ENCODE measurements around the gene RBM20. TPM values are rescaled to one million over a fixed set of nuclear protein-coding genes. Genes with fewer than 3 reads are reported as not detected.

Gene RBM20
- total and polyA plus RNA-seq, 2 of the 4 experiments (the other 2 are of a cell fraction) = under 0.01 to 0.15 TPM

DNA sequence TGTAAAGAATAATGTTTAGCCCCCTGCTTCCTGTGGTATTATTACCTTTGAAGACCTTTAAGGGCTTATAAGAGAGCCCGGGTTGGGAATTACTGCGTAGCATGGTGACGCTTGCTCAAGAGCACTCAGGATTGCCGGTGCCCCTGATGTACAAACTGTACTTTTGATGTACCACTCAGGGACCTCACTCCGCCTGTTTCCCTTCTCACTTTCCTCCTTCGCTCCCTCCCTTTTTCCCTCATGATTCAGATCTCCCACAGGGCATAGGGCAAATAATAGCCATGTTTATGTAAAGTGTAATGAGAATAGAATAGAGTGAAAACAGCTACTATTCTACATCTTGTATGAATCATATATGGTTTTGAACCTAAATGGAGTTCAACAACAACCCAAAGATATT lies 149.8 kb downstream of the RBM20 start:
- intact Hi-C loops (cut with micrococcal nuclease) = no loop called here
- H2AK9ac ChIP-seq (replicated peaks; ENCODE audit: low read depth, low read length, poor library complexity) = no peak overlapping the region
- no peak overlapping the region for H2BK20ac ChIP-seq (ENCODE audit: low read depth, low read length)
- H3K23ac ChIP-seq (ENCODE audit: low read depth, low read length) = no peak overlapping the region
- ChIA-PET CTCF (interaction anchor here (0.9 to 1.7 kb wide), 2 partner anchors 8 to 9 kb away, joined by 3 to 5 read pairs; no protein-coding TSS in a partner anchor), POLR2A (ENCODE audit: unreplicated experiment) (no interaction called here)
- no peak overlapping the region for H3K9ac ChIP-seq (ENCODE audit: low read depth, low read length)
- in situ Hi-C loops (cut with MboI; ENCODE audit: low sequenced_read_pairs) = no loop called here
- no peaks in the 10 kb centered on the region for H3K9me3 ChIP-seq (ENCODE audit: control insufficient read depth, insufficient read depth, low read length)
- H3K4me1 ChIP-seq (ENCODE audit: control insufficient read depth, insufficient read depth, low read length) = peaks cover 17% of the 10 kb centered on the region; the same call in 1 of the 2 replicates
- no peaks in the 10 kb centered on the region for H4K20me1 ChIP-seq (ENCODE audit: insufficient read depth, low read length)
- no peaks in the 10 kb centered on the region; the same call in 1 of the 2 replicates for H3K9me1 ChIP-seq (ENCODE audit: insufficient read depth, low read length)
- no peak overlapping the region for H3K18ac ChIP-seq (ENCODE audit: low read depth, low read length)
- H3K79me1 ChIP-seq (ENCODE audit: low read depth in 1 of 2, low read length in 2 of 2) = no peaks in the 10 kb centered on the region
- H2BK120ac ChIP-seq (ENCODE audit: low read depth, low read length) = no peak overlapping the region
- BruUV-seq (replicated peaks) = no TSS peak
- no peak overlapping the region for H2AK5ac ChIP-seq (ENCODE audit: low read depth, low read length)
- ATAC-seq (ENCODE audit: low read depth) (no peak), DNase-seq (peak; percentile 7)
- no peak overlapping the region for H3K4me3 ChIP-seq (ENCODE audit: insufficient read depth, low read depth, low read length)
- no peak overlapping the region for H4K91ac ChIP-seq (ENCODE audit: insufficient read depth, low read depth, low read length)
- no peak overlapping the region for H3K4ac ChIP-seq (ENCODE audit: low read depth, low read length)
- 0 out of 2 replicates have a peak, but pooled peaks cover 2% of the 10 kb centered on the region for H3K27me3 ChIP-seq (ENCODE audit: control insufficient read depth, insufficient read depth, low read length)
- no peaks in the 10 kb centered on the region for H3K36me3 ChIP-seq (ENCODE audit: control insufficient read depth, insufficient read depth, low read length)
- no peak overlapping the region for H2AFZ ChIP-seq (replicated peaks; ENCODE audit: low read length, poor library complexity)
- H2BK5ac ChIP-seq (ENCODE audit: low read depth, low read length, poor library complexity, severe bottlenecking) = no peak overlapping the region
- TF ChIP-seq, protein P1, sequence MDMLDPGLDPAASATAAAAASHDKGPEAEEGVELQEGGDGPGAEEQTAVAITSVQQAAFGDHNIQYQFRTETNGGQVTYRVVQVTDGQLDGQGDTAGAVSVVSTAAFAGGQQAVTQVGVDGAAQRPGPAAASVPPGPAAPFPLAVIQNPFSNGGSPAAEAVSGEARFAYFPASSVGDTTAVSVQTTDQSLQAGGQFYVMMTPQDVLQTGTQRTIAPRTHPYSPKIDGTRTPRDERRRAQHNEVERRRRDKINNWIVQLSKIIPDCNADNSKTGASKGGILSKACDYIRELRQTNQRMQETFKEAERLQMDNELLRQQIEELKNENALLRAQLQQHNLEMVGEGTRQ (IDR thresholded peaks at IDR 0.05; ENCODE audit: low read depth, low read length) = no peak
- TF ChIP-seq FOS (IDR thresholded peaks at IDR 0.05; ENCODE audit: low read depth, low read length) (no peak), CHD1 (IDR thresholded peaks at IDR 0.05; ENCODE audit: low read depth, low read length) (no peak), RCOR1 (IDR thresholded peaks at IDR 0.05; ENCODE audit: insufficient replicate concordance, low read length) (no peak), CEBPB (IDR thresholded peaks at IDR 0.05; ENCODE audit: low read depth, low read length) (no peak), SMC3 (IDR thresholded peaks at IDR 0.05; ENCODE audit: low read depth, low read length) (no peak)
- TF ChIP-seq, protein P2, sequence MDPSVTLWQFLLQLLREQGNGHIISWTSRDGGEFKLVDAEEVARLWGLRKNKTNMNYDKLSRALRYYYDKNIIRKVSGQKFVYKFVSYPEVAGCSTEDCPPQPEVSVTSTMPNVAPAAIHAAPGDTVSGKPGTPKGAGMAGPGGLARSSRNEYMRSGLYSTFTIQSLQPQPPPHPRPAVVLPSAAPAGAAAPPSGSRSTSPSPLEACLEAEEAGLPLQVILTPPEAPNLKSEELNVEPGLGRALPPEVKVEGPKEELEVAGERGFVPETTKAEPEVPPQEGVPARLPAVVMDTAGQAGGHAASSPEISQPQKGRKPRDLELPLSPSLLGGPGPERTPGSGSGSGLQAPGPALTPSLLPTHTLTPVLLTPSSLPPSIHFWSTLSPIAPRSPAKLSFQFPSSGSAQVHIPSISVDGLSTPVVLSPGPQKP (IDR thresholded peaks at IDR 0.05; ENCODE audit: borderline replicate concordance, low read depth, low read length) = no peak
- no CpG with 5 or more reads among the region's 6 CpGs for WGBS, 2 experiments (ENCODE audit: extremely low coverage in 2 of 2, insufficient read length in 1 of 2)
- H3K56ac ChIP-seq (ENCODE audit: extremely low read depth, insufficient read depth, low read length) = no peak overlapping the region
- H3K27ac ChIP-seq (ENCODE audit: insufficient read depth, low read length) = no peak overlapping the region
- no peak overlapping the region for H4K5ac ChIP-seq (ENCODE audit: low read depth, low read length)
- no peak overlapping the region for H3K14ac ChIP-seq (replicated peaks; ENCODE audit: low read depth, low read length)
- H2BK15ac ChIP-seq (ENCODE audit: low read depth, low read length) = no peak overlapping the region
- no peak overlapping the region for H3K4me2 ChIP-seq (ENCODE audit: low read depth, low read length)
- no peak overlapping the region for H4K8ac ChIP-seq (ENCODE audit: low read depth in 2 of 2, low read length in 2 of 2)
- dilution Hi-C loops (cut with HindIII; ENCODE audit: low sequenced_read_pairs, unreplicated experiment) = no loop called here
